HG03460 (cell line): Measurements from ENCODE around the gene CD109.

Experiments used
- ATAC-seq: cut with Tn5 transposase; IDR thresholded peaks from one replicate; pipeline ENCODE4 v1.9.1; 2021; ENCODE audit not compliant: unreplicated experiment

The CD109 gene

DNA sequence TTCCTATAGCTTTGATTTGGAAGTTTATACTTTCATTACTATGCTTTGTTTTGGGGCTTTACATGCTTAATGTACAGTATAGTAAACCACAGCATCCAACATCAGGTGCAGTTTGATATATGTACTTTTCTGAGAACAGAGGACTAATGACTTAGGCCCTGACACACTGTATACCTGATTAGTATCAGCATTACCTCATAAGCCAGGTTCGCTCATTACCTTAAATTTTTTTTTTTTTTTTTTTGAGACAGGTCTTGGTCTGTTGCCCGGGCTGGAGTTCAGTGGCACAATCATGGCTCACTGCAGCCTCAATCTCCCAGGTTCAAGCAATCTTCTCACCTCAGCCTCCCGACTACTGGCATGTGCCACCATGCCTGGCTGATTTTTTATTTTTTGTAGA is 28.4 kb downstream of the CD109 start:
- ATAC-seq, result no peak

DNA sequence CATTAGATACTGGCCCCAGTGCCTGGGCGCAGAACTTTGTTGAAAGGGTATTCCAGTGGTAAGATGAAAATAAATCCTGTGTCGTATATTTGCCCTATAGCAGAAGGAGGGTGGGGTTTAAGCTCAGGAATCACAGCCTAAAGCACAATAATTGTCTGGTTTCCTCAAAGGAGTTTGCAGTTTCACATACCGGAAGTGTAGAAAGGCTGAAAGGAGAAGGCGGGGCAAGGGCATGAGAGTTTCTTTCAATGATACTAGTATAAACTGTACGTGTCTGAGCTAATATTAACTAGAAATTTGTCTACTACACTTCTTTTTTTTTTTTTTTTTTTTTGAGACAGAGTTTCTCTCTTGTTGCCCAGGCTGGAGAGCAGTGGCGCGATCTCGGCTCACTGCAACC is 29.2 kb downstream of the CD109 start:
- ATAC-seq, result peak; percentile 64

DNA sequence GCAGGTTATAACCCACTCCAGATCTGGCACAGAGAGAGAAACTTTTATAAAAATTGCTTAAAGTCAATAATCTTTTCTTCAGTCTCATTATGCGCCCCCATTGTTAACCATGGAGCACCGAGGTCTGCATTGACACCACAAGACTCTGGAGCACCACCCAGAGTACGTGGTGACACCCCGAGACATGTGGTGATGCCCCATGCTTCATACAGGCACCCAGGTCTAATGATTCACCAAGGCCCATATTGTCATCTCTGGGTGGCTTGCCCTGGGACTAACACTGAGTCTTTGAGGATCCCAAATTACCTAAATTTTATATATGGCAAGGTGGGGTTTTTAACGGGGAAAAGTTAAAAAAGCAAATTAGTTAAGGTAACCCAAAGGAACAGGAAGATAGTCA is 31.1 kb downstream of the CD109 start:
- ATAC-seq, result no peak

DNA sequence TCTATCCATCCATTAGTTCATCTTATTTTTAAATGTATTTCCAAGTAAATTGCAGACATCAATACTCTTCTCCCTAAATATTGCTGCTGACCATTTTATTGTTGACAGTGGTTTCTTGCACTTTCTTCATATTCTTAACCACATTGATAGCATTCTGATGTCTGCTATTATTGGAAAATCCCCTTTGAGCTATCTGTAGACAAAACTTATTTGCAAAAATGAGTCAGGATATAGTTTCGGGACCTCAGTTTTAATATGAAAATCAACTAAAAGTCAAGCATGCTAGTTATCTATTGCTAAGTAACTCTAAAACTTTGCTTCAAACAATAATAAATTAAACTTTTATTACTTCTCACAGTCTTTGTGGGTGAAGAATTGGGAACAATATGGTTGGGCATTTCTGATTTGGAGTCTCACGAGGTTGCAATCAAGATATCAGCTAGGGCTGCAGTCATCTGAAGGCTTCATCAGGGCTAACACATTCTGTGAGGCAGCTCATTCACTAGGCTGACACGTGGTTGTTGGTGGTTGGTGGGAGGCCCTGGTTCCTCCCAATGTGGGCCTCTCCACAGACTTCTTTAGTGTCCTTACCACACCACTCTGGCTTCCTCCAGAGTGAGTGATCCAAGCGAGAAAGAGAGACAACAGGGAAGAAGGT is 32.7 kb downstream of the CD109 start:
- ATAC-seq, result peak; percentile 50

DNA sequence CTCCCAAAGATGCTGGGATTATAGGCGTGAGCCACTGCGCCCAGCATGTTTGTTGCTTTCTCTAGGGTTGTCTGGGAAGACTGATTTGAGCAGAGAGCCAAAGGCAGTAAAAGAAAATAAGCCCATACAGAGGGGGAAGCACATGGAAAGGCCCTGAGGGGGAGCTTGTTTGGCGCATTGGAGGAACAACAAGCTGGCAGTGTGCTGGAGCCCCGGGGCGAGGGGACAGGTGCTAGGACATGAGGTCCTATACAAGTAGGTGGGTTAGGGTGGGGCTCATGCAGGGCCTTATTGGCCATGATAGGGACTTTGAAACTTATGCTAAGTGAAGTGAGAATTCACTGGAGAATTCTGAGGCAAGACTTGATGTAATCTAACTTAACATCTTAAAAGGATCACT is 35.3 kb downstream of the CD109 start:
- no peak for ATAC-seq

DNA sequence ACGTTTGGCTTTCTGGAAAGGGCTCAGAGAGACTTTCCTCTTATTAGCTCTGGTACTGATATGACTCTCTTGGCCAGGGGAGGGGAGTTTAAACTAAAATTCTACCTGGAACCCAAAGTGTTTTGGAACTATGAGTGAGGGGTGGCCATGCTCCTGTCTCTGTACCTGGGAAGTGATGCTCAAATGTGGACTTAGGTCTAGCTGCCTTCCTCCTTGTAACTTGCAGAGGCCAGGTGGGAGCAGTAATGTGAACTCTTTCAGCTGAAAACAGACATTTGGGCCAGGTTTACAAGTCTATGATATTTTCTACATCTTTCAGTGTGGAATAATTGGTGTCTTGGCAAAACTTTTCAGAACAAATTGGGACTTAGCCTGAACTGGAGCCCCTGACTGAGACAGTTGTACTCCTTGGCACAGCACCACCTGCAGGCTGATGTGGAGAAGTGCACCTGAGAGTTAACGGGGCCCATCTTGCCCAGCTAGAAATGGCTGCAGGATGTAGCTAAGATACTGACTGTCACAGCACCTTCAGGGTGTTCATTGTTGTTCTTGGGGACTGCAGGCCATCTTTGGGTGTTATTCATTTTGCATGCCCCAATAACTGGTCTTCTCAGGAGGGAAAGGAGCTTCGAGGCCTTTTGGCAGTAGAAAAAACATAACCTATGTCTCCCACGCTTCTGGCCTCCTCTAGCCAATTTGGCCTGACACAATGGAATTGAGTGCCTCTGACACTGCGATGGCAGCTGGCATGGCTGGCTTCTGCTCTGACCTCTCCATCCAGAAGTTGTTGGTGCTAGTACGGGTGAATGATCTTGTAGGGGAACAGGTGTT is 37.1 kb downstream of the CD109 start:
- ATAC-seq, result peak; percentile 72

DNA sequence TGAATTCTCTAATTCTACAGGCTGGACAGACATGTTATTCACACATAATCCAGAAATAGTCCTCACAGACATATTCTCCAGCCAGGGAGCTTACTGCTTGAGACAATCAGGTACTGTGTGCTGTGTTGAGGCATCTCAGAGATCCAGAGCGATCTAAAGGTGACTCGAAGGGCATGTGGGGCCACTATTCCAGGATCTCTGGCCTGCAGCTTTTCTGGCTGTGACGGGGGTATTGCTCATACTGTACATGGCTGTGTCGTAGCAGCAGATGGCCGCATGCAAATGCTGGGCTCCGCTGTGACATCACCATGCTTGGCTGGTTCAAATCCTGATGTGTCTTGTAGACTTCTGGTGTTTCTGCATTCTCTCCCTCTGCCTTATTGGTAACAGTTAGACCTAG is 37.8 kb downstream of the CD109 start:
- ATAC-seq, result no peak

DNA sequence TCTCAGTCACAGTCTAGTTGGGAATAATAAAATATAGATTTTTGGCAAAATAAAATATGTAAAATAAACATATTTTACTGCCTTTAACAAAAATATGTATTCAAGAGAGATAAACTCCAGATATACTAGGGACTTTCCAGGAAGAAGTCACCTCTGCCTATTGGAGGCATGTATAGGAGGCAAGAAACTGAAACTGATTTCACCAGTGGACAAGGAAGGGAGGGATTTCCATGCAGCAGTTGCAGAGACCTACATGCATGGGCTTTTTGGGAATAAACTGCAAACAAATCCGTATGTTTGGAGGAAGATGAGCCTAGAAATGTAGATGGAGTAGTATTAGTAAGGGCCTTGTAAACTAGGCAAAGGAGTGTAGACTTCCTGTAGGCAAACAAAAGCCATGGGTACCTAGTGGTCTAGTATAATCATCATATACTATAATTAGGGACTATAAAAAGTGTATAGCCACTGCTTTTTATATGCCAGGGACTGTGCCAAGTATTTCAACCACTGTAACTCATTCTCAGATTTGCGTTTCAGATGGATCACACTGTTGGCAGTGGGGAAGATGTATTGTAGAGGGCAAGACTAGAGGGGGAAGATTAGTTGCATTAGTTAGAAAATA is 38.9 kb downstream of the CD109 start:
- ATAC-seq, result no peak

DNA sequence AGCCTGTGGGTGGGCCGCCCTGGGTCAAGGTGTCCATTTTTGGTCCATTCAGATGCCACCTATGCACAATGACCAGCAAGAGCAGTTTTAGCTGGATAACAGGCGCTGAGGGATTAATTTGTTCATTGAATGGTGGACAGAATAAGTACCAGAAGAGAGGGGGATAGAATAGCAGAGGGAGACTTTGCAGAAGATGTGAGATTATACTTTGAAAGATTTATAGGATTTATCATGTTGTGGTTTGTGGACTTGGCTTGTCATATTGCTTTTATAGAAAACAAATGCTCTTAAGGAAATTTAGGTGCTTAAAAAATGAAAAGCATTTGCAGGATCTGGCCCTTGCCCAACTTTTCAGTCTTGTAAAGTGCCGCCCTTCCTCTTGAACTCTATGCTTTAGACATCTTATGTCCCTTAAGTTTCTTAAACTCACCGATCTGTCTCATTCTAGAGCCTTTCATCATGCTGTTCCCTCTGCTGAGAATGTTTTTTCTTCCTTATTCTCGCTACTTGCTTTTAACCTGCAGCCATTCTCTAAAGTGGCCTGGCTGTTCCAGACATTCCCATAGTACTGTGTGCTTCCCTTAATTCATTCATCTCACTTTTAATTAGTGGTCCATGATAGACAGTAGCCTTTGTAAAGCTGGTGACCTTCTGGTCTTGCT is 42.5 kb downstream of the CD109 start:
- ATAC-seq, result no peak

DNA sequence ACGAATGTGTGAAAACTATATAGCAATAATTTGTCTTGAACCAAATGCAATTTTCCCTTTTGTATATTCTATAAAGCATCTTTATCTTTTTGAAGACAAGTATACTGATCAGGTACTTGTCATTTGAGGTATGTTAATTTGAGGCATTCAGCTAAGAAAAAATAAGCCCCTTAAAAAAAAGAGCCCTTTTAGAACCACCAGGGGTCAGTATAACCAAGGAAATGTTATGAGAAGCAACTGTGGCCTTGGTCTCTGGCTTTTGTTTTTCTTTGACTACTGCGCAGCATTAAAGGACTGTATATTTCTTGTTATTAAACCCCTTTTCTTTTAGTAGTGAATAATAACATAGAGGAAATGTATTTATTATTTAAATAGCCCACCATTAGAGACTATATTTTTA is 43.1 kb downstream of the CD109 start:
- peak; percentile 65 for ATAC-seq

DNA sequence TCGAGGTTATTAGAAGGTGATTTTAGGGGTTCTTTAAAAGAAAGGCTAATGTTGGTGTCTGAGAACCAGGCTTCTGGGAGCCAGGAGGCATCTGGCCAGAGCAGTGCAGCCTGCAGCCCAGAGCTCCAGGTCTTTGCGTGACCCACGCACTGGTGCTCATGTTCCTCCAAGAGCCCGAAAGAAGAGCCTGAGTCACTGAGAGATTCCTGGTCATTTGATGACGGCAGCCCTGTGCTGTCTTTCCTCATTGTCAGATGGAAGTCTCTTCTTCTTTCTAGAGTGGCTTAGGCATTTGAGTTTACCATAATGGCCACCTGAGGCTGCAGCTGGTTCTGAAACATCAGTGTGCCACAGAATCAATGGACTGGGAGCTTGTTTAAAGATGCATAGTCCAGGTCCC is 46.4 kb downstream of the CD109 start:
- no peak for ATAC-seq

DNA sequence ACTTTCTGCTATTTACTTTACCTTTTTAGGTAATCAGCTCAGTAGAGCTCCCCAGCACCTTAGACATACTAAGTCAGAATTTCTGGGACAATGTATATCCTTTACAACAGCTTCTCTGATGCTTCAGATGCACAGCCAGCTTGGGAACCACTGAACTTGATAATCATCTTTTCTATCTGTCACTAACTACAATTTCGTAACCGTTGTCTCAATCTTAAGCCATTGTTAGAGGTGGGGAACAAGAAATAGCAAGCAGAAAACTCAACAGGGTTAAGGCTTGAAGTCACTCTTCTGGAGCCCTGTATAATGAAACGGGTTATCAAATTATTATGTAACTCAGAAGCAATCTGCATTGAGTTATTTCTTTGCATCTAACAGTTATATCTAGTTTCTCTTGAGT is 47.1 kb downstream of the CD109 start:
- ATAC-seq, result no peak

DNA sequence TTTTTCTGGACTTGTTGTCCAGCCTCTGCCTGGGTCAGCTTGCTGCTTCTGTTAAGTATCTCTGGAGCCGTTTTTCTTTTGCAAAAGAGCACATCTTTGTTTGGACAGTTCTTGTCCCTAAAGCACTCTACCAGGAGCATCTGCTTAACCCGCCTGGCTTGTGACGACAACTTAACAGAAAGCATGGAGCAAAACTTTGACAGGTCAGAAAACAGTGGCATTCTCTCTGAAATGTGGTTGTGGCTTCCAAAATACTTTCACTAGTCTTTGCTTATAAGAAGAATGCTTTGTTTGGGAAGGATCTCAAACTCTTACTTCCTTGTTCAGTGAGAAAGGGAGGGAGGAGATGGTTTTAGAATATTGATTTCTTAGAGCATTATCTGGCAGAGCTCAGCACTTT is 47.6 kb downstream of the CD109 start:
- no peak for ATAC-seq

DNA sequence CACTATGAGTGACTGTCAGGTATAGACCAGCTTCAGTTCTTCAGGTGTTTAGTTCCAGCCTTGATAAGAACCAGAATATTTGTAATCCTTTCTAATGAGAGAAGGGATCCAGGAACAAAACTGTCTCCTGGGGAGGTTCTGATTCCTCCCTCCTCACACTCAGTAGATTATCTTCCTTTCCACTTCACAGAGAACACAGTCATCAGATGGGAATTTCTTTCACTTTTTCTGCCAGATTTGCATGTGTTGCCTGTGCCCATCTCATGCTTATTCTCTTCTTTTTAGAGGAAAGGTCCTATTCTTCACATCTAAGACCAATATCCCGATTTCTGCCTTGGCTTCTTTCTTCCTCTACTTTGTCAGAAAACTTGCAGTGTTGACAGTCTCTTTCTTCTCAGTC is 50.8 kb downstream of the CD109 start:
- ATAC-seq, result no peak

DNA sequence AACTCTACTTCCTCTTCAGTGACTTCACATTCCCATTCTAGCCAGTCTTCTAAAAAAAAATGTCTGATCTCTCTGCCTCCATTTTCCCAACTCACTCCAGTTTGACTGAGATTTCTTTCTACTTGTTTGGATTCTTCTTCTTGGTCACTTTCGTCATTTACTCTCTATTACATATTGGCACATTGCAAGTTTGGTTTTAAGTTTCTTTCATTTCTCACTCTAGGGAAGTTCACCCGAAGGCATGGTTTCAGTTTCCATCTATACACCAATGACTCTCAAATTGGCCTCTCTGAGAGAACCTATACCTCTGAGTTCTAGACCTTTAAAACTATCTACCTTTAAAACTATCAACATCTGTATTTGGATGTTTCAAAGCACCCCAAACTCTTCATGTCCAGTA is 51.3 kb downstream of the CD109 start:
- peak; percentile 98 for ATAC-seq

DNA sequence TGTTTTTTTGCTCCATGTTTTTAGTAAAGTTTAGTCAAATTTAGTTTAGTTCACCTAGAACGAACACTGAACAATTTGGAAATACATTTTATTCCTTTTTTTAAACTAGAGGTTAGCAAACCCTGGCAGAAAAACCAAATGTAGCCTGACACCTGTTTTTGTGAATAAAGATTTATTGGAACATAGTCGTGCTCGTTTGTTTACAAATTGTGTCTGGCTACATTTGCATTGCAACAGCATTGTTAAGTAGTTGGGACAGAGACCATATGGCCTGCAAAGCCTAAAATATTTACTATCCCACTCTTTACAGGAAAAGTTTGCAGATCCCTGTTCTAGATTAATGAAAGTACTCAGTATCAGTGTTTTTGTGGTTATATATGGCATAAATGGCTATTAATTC is 56.9 kb downstream of the CD109 start:
- ATAC-seq, result no peak

DNA sequence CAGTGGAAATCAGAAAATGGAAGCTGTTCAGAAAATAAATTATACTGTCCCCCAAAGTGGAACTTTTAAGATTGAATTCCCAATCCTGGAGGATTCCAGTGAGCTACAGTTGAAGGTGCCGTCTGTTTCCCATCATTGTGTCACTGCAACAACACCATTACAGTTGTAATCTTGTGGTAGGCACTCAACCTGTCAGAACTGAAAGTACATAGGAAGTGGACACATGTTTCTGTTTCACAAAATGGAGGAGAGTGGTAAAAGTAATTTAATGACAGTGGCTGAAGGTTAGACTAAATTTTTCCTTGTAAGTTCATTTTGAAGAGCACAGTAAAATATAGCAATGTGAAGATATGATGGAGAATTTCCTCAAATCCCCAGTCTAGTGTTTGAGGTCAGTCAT is 70.0 kb downstream of the CD109 start:
- no peak for ATAC-seq

DNA sequence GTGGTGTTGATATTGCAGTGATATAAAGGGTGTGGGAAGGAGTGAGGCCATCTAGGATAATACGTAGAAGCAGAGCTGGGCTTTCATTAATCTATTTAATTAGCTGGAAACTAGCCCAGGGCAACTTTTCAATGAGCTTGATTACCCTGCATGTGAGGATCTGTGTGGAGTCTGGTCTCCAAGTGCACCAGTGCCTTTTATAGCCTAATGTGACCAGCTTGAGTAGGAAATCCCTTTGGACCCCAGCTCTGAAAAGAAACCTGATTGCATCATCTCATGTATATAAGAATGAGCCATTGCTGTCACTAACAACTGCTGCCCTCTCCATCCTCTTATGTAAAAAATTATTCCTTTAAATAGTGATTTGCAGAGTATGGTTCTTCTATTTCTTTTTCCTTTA is 72.6 kb downstream of the CD109 start:
- ATAC-seq, result no peak

DNA sequence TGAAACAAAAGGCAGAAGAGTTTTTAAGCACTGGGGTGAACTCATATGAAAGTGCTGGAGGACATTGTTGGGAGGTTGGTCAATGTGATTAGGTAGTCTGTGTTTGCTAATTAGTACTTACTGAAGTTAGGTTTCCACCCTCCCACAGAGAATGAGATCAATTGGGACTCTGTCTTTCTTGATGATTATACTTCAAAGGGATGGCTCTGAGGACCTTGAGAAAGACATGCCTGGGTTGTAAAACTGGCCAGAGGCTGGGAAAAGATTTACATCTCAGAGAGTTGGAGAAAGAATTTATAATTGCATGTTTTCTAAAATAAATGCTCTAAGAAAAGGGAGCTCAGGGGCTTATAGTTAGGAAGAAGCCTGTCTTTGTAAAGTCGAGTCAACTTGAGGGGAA is 74.0 kb downstream of the CD109 start:
- no peak for ATAC-seq

DNA sequence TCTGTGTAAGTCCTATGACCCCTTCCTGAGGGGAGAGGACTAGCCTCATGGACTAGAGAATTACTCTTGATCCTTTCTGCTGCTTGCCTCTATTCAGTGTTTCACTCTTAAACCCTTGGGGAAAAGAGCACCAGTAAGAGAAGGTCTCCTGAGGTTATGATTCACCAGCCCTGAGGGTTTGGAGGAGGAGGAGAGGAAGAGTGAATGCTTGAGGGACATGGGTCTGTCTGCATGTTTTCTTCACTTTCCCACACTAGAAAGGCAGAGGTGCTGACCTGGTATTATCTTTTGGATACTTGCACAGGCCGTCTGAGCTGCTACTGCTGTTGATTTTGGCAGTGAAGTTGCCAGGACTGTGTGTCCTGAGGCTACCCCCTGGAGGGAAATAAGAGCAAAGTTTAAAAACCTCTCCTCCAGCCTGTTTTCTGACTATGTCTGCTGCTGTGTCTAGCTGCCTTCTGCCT is 78.3 kb downstream of the CD109 start:
- ATAC-seq, result peak; percentile 73

DNA sequence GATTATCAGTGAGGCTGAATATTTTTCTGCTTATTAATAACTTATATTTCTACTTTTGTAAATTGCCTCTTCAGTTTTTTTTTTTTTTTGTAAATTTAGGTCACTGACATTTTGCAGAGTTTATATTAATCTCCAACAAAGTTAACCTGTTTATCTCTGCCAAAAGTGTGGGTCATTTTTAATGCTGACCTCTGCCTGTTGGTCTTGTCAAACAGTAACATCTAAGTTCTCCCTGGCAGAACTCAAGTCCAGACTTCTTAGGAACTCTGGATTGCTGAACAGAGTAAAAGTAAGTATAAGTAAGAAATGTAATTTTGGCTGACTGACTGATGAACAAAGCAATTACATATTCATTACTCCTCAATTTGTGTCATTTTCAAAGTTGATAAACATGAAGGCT is 83.9 kb downstream of the CD109 start:
- ATAC-seq, result no peak

DNA sequence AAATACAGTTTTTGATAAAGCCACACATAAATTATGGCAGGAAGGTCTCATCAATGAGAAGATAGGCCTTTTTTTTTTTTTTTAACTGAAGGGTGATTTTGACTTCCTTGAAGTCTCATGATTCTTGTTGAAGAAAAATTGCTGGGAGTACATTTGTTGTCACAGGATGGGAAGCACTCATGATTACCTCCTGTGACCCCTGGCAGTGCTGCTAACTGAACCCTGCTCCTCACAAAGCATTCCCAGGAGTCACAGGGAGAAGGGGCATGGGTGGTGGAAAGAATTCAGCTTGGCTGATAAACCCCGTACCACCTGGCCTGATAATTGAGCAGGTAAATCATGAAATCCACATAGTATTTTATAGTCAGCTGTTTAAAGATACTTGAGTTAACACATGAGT is 86.9 kb downstream of the CD109 start:
- no peak for ATAC-seq
